Stimulated activated naive CD8-positive, alpha-beta T cell treated with anti-CD3 and anti-CD28 coated beads, Interleukin-15, Interleukin-2, amounts not matched to agents 100 ng/mL and 50 ng/mL, for 24 hours (primary cell): ENCODE measurements around the gene SSTR5.

Experiments used
- H3K27ac Mint-ChIP-seq: one replicate; pipeline ENCODE4 v1.8.0; 2021; ENCODE audit warnings: mild to moderate bottlenecking, mixed read lengths
- H3K27me3 Mint-ChIP-seq: one replicate; pipeline ENCODE4 v1.8.0; 2021; ENCODE audit warnings: mixed read lengths
- H3K36me3 Mint-ChIP-seq: one replicate; pipeline ENCODE4 v1.8.0; 2021; ENCODE audit warnings: low read depth, mixed read lengths
- H3K4me1 Mint-ChIP-seq: one replicate; pipeline ENCODE4 v1.8.0; 2021; ENCODE audit warnings: low read depth, mixed read lengths
- H3K4me3 Mint-ChIP-seq: one replicate; pipeline ENCODE4 v1.8.0; 2021; ENCODE audit warnings: mild to moderate bottlenecking, mixed read lengths
- H3K9me3 Mint-ChIP-seq: one replicate; pipeline ENCODE4 v1.8.0; 2021; ENCODE audit warnings: mixed read lengths

Gene SSTR5

GRCh38 chr16:1103636-1103980 lies 31.1 kb downstream of the SSTR5 start:
- H3K27me3 Mint-ChIP-seq: peaks cover 3% of the 10 kb centered on the region
- H3K36me3 Mint-ChIP-seq: no peaks in the 10 kb centered on the region
- H3K27ac Mint-ChIP-seq: no peak overlapping the region
- no peak overlapping the region for H3K4me3 Mint-ChIP-seq
- H3K9me3 Mint-ChIP-seq: no peaks in the 10 kb centered on the region
- H3K4me1 Mint-ChIP-seq: no peaks in the 10 kb centered on the region

GRCh38 chr16:1105888-1106620 lies 33.5 kb downstream of the SSTR5 start:
- Mint-ChIP-seq H3K4me1 (no peaks in the 10 kb centered on the region), H3K4me3 (no peak overlapping the region)

GRCh38 chr16:1106659-1107058 lies 34.1 kb downstream of the SSTR5 start:
- Mint-ChIP-seq H3K4me1 (no peaks in the 10 kb centered on the region), H3K9me3 (no peaks in the 10 kb centered on the region), H3K36me3 (no peaks in the 10 kb centered on the region), H3K4me3 (no peak overlapping the region), H3K27me3 (peaks cover 3% of the 10 kb centered on the region), H3K27ac (no peak overlapping the region)

More at GRCh38 chr16:1105888-1106620, 33.5 kb downstream of the SSTR5 start:
- Mint-ChIP-seq H3K9me3 (no peaks in the 10 kb centered on the region), H3K27ac (no peak overlapping the region), H3K36me3 (no peaks in the 10 kb centered on the region), H3K27me3 (peaks cover 3% of the 10 kb centered on the region)

- H3K36me3 Mint-ChIP-seq: no peaks in the 10 kb centered on the region
- H3K27ac Mint-ChIP-seq: no peak overlapping the region
- H3K27me3 Mint-ChIP-seq: peaks cover 3% of the 10 kb centered on the region
- no peaks in the 10 kb centered on the region for H3K4me1 Mint-ChIP-seq
- H3K9me3 Mint-ChIP-seq: no peaks in the 10 kb centered on the region
- H3K4me3 Mint-ChIP-seq: no peak overlapping the region
Measured at GRCh38 chr16:1107141-1107540, 34.6 kb downstream of the SSTR5 start.

GRCh38 chr16:1107731-1108130 lies 35.2 kb downstream of the SSTR5 start:
- Mint-ChIP-seq H3K27me3 (peaks cover 3% of the 10 kb centered on the region), H3K4me3 (no peak overlapping the region), H3K4me1 (no peaks in the 10 kb centered on the region), H3K9me3 (no peaks in the 10 kb centered on the region), H3K36me3 (no peaks in the 10 kb centered on the region), H3K27ac (no peak overlapping the region)

GRCh38 chr16:1108299-1109252 lies 36.0 kb downstream of the SSTR5 start:
- Mint-ChIP-seq H3K4me3 (no peak overlapping the region), H3K36me3 (no peaks in the 10 kb centered on the region), H3K27ac (no peak overlapping the region), H3K9me3 (no peaks in the 10 kb centered on the region), H3K27me3 (peaks cover 3% of the 10 kb centered on the region), H3K4me1 (no peaks in the 10 kb centered on the region)

- Mint-ChIP-seq H3K4me3 (no peak overlapping the region), H3K27me3 (no peaks in the 10 kb centered on the region), H3K4me1 (no peaks in the 10 kb centered on the region), H3K36me3 (no peaks in the 10 kb centered on the region), H3K27ac (no peak overlapping the region), H3K9me3 (no peaks in the 10 kb centered on the region)
Measured at GRCh38 chr16:1109648-1110047, 37.1 kb downstream of the SSTR5 start.

- no peaks in the 10 kb centered on the region for H3K4me1 Mint-ChIP-seq
- H3K4me3 Mint-ChIP-seq: no peak overlapping the region
- no peaks in the 10 kb centered on the region for H3K9me3 Mint-ChIP-seq
- no peaks in the 10 kb centered on the region for H3K27me3 Mint-ChIP-seq
- H3K36me3 Mint-ChIP-seq: no peaks in the 10 kb centered on the region
- no peak overlapping the region for H3K27ac Mint-ChIP-seq
Measured at GRCh38 chr16:1112506-1113184, 40.1 kb downstream of the SSTR5 start.

GRCh38 chr16:1113489-1113888 lies 40.9 kb downstream of the SSTR5 start:
- Mint-ChIP-seq H3K27me3 (no peaks in the 10 kb centered on the region), H3K27ac (no peak overlapping the region), H3K4me3 (no peak overlapping the region), H3K4me1 (no peaks in the 10 kb centered on the region), H3K36me3 (no peaks in the 10 kb centered on the region), H3K9me3 (no peaks in the 10 kb centered on the region)

GRCh38 chr16:1113889-1114526 lies 41.5 kb downstream of the SSTR5 start:
- H3K4me3 Mint-ChIP-seq: no peak overlapping the region

GRCh38 chr16:1116693-1117077 lies 44.1 kb downstream of the SSTR5 start:
- Mint-ChIP-seq H3K4me3 (no peak overlapping the region), H3K27me3 (no peaks in the 10 kb centered on the region), H3K27ac (no peak overlapping the region), H3K4me1 (no peaks in the 10 kb centered on the region), H3K9me3 (no peaks in the 10 kb centered on the region), H3K36me3 (no peaks in the 10 kb centered on the region)

More at GRCh38 chr16:1113889-1114526, 41.5 kb downstream of the SSTR5 start:
- Mint-ChIP-seq H3K4me1 (no peaks in the 10 kb centered on the region), H3K36me3 (no peaks in the 10 kb centered on the region), H3K9me3 (no peaks in the 10 kb centered on the region), H3K27ac (no peak overlapping the region), H3K27me3 (no peaks in the 10 kb centered on the region)

- H3K4me3 Mint-ChIP-seq: no peak overlapping the region
- no peaks in the 10 kb centered on the region for H3K36me3 Mint-ChIP-seq
- H3K27me3 Mint-ChIP-seq: no peaks in the 10 kb centered on the region
- H3K4me1 Mint-ChIP-seq: no peaks in the 10 kb centered on the region
- no peak overlapping the region for H3K27ac Mint-ChIP-seq
- H3K9me3 Mint-ChIP-seq: no peaks in the 10 kb centered on the region
Measured at GRCh38 chr16:1117176-1117900, 44.8 kb downstream of the SSTR5 start.

- no peak overlapping the region for H3K4me3 Mint-ChIP-seq
- no peaks in the 10 kb centered on the region for H3K36me3 Mint-ChIP-seq
- H3K27ac Mint-ChIP-seq: no peak overlapping the region
- no peaks in the 10 kb centered on the region for H3K27me3 Mint-ChIP-seq
- H3K9me3 Mint-ChIP-seq: no peaks in the 10 kb centered on the region
- H3K4me1 Mint-ChIP-seq: no peaks in the 10 kb centered on the region
Measured at GRCh38 chr16:1117926-1118325, 45.4 kb downstream of the SSTR5 start.

GRCh38 chr16:1119129-1119528 lies 46.6 kb downstream of the SSTR5 start:
- Mint-ChIP-seq H3K27me3 (no peaks in the 10 kb centered on the region), H3K4me1 (no peaks in the 10 kb centered on the region), H3K9me3 (no peaks in the 10 kb centered on the region), H3K27ac (no peak overlapping the region), H3K36me3 (no peaks in the 10 kb centered on the region), H3K4me3 (no peak overlapping the region)
